Peyer's patch (tissue), 4 donors: ENCODE data around the gene NPDC1. TPM values are rescaled to one million over a fixed set of nuclear protein-coding genes. Genes with fewer than 3 reads are reported as not detected.

Experiments
- DNase-seq, 3 donors: peaks; one replicate each; pipeline ENCODE4 v3.0.0-alpha.2; 2017 to 2019
- H3K27ac ChIP-seq, 4 donors: fragments of 200-600 bp; sonication (generic); one replicate each; pipeline ENCODE4 v1.5.1; 2016 to 2019
- H3K27me3 ChIP-seq, 2 donors: fragments of 200-600 bp; sonication (generic); one replicate each; pipeline ENCODE4 v1.5.1; 2019
- H3K36me3 ChIP-seq, 3 donors: fragments of 200-600 bp; sonication (generic); one replicate each; pipeline ENCODE4 v1.5.1; 2016 to 2019
- H3K4me1 ChIP-seq, 4 donors: fragments of 200-600 bp; sonication (generic); one replicate each; pipeline ENCODE4 v1.5.1; 2016 to 2019
- H3K4me3 ChIP-seq, 4 donors: fragments of 200-600 bp; sonication (generic); 1 replicate in 3 of 4; 2 replicates in 1 of 4; pipeline ENCODE4 v1.5.1; 2016 to 2019; ENCODE audit warnings: mild to moderate bottlenecking in 1 of 4
- H3K9me3 ChIP-seq, 4 donors: fragments of 200-600 bp; sonication (generic); one replicate each; pipeline ENCODE4 v1.5.1; 2016 to 2019; ENCODE audit warnings: mild to moderate bottlenecking in 1 of 4
- POLR2A ChIP-seq, 2 donors: fragments of 450-650 bp; IDR thresholded peaks; one replicate each; pipeline ENCODE4 v1.5.1; 2017; ENCODE audit warnings: antibody characterized with exemption in 2 of 2, mild to moderate bottlenecking in 2 of 2, moderate library complexity in 2 of 2
- total RNA-seq, 4 donors: library from RNA; depleted of rRNA; stranded (reverse); fragments of >200 nt; gene quantifications; one replicate each; pipeline ENCODE4 v1.1.0, GENCODE V29; 2016
- TF ChIP-seq, protein P1 (sequence below), 6 experiments: fragments of 450-650 bp in 4 of 6; fragments of 200-600 bp in 2 of 6; sonication (generic) in 1 of 6; IDR thresholded peaks; one replicate each; pipeline ENCODE4 v1.5.1; 2017 to 2019; ENCODE audit warnings: antibody characterized with exemption in 6 of 6, mild to moderate bottlenecking in 3 of 6, moderate library complexity in 1 of 6

The NPDC1 gene
- total RNA-seq, 4 donors from 2014 or later = 54.2 to 106 (median 83.8) TPM

DNA sequence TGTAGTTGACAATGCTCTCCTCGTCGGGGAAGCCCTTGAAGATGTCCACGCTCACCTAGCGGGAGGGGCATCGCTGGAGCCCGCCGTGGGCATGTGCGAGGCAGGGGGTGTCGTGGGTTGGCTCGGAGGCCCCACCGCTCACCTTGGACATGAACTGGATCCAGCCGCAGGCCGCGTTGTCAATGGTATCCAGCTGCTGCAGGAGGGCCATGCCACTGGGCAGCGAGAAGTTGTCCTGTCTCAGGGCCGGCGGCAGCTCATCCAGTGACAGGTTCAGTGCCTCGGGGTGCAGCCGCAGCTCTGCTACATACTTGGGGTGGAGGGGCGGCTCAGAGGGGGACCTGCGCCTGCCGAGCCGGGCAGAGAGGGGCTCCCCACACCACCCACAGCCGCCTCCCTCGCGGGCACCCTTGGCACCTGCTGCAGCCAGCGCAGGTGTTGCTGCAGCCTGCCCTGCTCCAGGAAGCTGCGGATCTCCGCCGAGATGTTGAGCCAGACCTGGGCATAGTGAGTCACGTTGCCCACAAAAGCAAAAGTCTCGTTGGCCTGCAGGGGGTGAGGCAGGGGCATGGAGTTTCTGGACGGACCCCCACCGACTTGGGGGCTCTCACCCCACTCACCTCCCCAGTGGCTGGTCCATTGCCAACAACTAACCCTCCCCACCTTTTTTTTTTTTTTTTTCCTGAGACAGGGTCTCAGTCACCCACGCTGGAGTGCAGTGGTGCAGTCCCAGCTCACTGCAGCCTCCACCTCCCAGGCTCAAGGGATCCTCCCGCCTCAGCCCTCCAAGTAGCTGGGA, 27.0 kb downstream of the NPDC1 start:
- H3K4me1 ChIP-seq = peaks cover 0 to 22% (median 4%) of the 10 kb centered on the region in 4 donors
- no peaks in the 10 kb centered on the region for H3K9me3 ChIP-seq
- DNase-seq = no peak

GRCh38 chr9:137017791-137018497, 28.0 kb downstream of the NPDC1 start:
- Histone ChIP-seq H3K4me1 (peaks cover 0 to 13% (median 2%) of the 10 kb centered on the region in 4 donors), H3K9me3 (no peaks in the 10 kb centered on the region), H3K4me3 (no peak overlapping the region), H3K27me3 (no peaks in the 10 kb centered on the region), H3K27ac (no peak overlapping the region), H3K36me3 (peaks cover 0 to 37% (median 0%) of the 10 kb centered on the region in 3 donors)
- TF ChIP-seq, protein P1, sequence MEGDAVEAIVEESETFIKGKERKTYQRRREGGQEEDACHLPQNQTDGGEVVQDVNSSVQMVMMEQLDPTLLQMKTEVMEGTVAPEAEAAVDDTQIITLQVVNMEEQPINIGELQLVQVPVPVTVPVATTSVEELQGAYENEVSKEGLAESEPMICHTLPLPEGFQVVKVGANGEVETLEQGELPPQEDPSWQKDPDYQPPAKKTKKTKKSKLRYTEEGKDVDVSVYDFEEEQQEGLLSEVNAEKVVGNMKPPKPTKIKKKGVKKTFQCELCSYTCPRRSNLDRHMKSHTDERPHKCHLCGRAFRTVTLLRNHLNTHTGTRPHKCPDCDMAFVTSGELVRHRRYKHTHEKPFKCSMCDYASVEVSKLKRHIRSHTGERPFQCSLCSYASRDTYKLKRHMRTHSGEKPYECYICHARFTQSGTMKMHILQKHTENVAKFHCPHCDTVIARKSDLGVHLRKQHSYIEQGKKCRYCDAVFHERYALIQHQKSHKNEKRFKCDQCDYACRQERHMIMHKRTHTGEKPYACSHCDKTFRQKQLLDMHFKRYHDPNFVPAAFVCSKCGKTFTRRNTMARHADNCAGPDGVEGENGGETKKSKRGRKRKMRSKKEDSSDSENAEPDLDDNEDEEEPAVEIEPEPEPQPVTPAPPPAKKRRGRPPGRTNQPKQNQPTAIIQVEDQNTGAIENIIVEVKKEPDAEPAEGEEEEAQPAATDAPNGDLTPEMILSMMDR (IDR thresholded peaks at IDR 0.05) = no peak
- TF ChIP-seq POLR2A (IDR thresholded peaks at IDR 0.05) = no peak
- no peak for DNase-seq

More for the DNA sequence above, 27.0 kb downstream of the NPDC1 start:
- TF ChIP-seq POLR2A (IDR thresholded peaks at IDR 0.05) = no peak
- TF ChIP-seq, protein P1 (IDR thresholded peaks at IDR 0.05) = no peak
- no peaks in the 10 kb centered on the region for H3K27me3 ChIP-seq
- no peak overlapping the region for H3K27ac ChIP-seq
- peaks cover 0 to 37% (median 0%) of the 10 kb centered on the region in 3 donors for H3K36me3 ChIP-seq
- no peak overlapping the region for H3K4me3 ChIP-seq

DNA sequence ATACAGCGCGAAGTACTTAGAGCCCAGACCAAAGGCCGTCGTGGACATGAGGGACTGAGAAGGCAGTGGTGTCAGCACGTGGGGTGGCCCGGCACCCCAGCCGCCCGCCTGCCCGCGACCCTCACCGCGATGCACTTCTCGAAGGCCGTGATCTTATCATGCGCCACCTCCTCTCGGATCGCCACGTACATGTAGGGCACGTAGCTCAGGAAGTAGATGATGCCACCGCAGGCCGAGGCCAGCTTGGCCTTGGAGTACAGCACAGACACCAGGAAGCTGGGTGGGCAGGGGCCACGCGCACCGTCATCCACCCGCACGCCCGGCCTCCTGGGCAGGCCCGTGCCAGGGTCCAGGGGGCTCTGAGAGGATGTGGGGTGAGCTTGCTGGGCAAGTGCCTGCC, 28.9 kb downstream of the NPDC1 start:
- TF ChIP-seq, protein P1 (IDR thresholded peaks at IDR 0.05) = no peak
- no peak for TF ChIP-seq POLR2A (IDR thresholded peaks at IDR 0.05)
- Histone ChIP-seq H3K27ac (no peak overlapping the region), H3K36me3 (peaks cover 0 to 44% (median 0%) of the 10 kb centered on the region in 3 donors)

GRCh38 chr9:137016436-137016835, 29.5 kb downstream of the NPDC1 start:
- Histone ChIP-seq H3K9me3 (no peaks in the 10 kb centered on the region), H3K27ac (no peak overlapping the region), H3K36me3 (peaks cover 0 to 51% (median 0%) of the 10 kb centered on the region in 3 donors), H3K4me3 (no peak overlapping the region), H3K4me1 (peaks cover 0 to 2% (median 0%) of the 10 kb centered on the region in 4 donors), H3K27me3 (no peaks in the 10 kb centered on the region)
- TF ChIP-seq, protein P1 (IDR thresholded peaks at IDR 0.05) = no peak
- TF ChIP-seq POLR2A (IDR thresholded peaks at IDR 0.05) = no peak
- no peak for DNase-seq

More for the DNA sequence above, 28.9 kb downstream of the NPDC1 start:
- Histone ChIP-seq H3K4me3 (no peak overlapping the region), H3K4me1 (peaks cover 0 to 6% (median 0%) of the 10 kb centered on the region in 4 donors), H3K27me3 (no peaks in the 10 kb centered on the region), H3K9me3 (no peaks in the 10 kb centered on the region)
- DNase-seq = no peak

- H3K4me3 ChIP-seq = no peak overlapping the region
- no peaks in the 10 kb centered on the region for H3K4me1 ChIP-seq
- no peaks in the 10 kb centered on the region for H3K9me3 ChIP-seq
- peaks cover 0 to 55% (median 0%) of the 10 kb centered on the region in 3 donors for H3K36me3 ChIP-seq
- no peaks in the 10 kb centered on the region for H3K27me3 ChIP-seq
- TF ChIP-seq POLR2A (IDR thresholded peaks at IDR 0.05) = no peak
- TF ChIP-seq, protein P1 (IDR thresholded peaks at IDR 0.05) = no peak
- no peak for DNase-seq
- H3K27ac ChIP-seq = no peak overlapping the region
These were observed 30.0 kb downstream of the NPDC1 start for GRCh38 chr9:137015976-137016375.
